GM21786 (cell line): ENCODE measurements around the gene ADCYAP1.

Source experiments
- ATAC-seq: cut with Tn5 transposase; IDR thresholded peaks from one replicate; pipeline ENCODE4 v1.9.1; 2021; ENCODE audit not compliant: unreplicated experiment

ADCYAP1 gene

DNA sequence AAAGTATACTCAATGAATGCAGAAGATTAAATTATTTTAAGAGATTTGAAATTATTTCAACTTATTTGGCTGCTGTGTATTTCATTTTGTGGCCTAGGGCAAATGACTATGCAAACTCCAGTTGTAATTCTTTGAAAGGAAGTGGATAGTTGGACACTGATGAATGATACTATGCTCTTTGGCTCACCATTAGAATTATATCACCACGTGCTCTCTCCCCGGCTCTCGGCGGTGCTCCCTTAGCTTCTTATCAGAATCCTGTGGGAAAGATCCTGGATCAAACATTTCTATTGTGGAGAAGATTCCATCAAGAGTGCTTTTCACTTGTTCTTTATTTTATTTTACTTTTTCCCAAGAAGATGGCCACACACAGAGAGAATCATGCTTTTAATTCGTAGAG is 55.2 kb downstream of the ADCYAP1 start:
- no peak for ATAC-seq
